ENCODE measurements around the gene IL1B.

DNA sequence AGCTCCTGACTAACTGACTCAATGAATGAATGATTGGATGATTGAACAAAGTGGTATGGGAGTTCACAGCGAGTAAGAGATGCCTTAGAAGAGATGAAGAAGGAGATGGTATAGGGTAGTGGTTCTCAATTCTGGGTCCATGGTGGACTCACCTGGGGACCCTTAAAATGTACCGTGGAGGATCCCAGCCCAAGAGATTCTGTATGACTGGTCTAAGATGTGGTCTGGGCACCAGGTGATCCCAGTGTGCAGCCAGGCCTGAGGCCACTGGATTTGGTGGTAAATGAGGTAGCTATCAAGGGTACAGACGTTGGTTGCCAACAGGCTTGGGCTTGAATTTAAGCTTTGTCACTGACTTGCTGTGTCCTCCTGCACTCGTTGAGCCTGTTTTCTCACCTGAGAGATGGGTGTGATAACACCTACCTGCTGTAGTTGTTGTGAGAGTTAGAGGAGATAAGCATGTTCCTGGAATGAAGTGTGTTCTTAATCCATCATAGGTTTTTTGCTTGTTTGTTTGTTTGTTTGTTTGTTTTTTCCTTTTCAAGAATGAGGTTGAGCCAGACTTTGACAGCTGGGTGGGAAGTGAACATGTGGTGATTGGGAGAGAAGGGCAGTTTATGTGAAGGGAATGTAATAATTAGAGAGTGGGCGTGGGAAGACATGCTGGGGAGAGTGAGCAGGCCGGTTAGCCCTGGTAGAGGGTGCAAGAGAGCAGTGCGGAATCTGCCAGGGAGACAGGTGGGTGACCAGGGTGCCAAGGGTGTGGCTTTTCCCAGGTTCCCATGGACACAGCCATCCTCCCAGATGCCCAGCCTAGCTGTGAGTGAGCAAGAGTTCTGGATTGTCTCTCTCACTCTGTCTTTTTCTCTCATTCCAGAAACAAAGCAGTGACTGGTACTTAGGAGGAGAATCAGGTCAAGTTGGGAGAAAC lies 31.4 kb upstream of the IL1B start:
- TF ChIP-seq POLR2A (IDR thresholded peaks at IDR 0.05), result no peak
- TF ChIP-seq, protein P1, sequence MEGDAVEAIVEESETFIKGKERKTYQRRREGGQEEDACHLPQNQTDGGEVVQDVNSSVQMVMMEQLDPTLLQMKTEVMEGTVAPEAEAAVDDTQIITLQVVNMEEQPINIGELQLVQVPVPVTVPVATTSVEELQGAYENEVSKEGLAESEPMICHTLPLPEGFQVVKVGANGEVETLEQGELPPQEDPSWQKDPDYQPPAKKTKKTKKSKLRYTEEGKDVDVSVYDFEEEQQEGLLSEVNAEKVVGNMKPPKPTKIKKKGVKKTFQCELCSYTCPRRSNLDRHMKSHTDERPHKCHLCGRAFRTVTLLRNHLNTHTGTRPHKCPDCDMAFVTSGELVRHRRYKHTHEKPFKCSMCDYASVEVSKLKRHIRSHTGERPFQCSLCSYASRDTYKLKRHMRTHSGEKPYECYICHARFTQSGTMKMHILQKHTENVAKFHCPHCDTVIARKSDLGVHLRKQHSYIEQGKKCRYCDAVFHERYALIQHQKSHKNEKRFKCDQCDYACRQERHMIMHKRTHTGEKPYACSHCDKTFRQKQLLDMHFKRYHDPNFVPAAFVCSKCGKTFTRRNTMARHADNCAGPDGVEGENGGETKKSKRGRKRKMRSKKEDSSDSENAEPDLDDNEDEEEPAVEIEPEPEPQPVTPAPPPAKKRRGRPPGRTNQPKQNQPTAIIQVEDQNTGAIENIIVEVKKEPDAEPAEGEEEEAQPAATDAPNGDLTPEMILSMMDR (IDR thresholded peaks at IDR 0.05), result no peak

Measured in uterus (tissue), 2 donors.